ENCODE measurements around the gene DNASE1. TPM values are rescaled to one million over a fixed set of nuclear protein-coding genes. Genes with fewer than 3 reads are reported as not detected.

DNASE1 gene
- total RNA-seq, 1 experiment from 2014 or later: 2.7 TPM

DNA sequence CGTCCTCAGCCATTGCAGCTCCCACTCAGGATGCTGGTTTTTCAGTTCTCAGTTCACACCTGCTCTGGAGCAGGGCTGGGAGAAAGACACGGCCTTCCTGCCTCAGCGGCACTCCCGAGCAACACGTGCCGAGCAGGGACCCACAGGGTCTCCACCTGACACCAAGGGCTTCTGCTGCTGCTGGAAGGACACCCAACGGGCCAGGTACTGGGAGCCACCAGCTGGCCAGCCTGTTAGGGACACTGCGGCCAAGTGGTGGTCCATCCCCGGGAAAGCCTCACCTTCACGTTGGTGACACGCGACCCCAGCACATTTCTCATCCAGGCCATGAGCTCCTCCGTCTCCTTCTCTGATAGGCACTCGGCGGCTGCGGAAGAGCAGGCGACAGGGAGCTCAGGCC is 8.1 kb downstream of the DNASE1 start:
- no peak for DNase-seq (ENCODE audit: low spot score)

DNA sequence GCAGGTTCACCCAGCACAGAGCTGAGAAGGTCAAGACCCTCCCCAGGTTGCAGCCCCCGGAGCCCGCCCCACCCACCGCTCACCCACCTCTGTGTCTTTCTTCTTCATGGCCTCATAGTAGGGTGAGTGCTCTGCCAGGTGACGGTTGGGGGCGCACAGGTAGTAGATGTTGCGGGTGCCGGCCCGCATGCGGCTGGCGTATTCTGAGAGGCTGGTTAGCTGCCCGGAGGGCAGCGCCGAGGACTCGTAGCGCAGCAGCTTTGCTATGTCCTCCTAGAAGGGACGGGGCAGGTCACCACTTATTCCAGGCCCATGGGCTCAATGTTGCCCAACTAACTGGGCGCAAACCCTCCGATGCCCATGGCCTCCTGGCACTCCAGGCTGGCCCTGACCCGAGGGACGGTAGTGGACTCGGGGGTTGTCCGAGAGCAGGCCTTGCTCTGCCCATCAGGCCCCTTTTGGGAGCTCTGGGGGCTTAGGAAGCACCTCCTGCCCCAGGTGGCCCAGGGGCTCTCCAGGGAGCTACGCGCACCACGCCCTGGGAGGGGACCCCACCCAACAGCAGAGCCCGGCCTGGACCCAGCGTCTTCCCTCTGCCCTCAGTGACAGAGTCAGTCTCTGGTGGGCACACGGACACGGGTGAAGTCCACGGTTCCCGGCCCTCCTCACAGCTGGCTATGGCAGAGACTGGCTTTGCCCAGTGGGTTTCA is 9.9 kb downstream of the DNASE1 start:
- DNase-seq (ENCODE audit: low spot score): no peak

DNA sequence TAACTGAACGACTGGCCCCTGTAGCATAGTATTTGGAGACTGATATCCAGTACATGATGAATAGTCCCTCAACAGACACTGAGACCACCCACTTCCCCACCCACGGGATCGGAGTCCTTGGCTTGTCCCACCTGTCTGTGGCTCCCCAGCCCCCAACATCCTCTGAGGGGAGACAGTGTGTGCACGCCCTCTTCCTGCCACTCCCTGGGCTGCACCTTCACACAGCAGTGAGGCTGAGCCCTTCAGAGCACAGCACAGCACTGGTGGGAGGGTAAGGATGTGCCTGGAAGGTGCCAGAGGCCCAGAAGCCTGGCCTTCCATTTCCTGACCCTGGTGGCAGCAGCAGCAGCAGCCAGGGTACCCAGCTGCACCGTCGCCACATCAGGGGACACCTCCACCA is 11.0 kb downstream of the DNASE1 start:
- DNase-seq (ENCODE audit: low spot score): no peak

DNA sequence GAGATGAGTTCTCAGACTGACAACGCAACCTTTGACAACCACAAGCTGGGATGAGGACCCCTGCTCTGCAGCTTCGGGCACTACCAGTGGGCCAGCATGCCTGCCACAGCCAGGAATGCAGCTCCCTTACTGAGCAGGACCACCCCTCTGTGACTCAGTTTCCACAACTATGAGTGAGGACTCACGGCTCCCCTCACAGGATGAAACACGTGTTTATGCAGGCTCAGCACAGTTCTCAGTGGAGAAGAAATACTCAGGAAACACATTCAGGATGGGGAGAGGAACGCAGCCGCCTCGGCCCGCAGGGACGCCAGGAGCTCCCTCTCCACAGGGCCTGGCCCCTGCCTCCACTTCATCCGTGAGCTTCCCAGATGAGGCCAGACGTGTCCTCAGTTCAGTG is 14.1 kb downstream of the DNASE1 start:
- DNase-seq (ENCODE audit: low spot score): no peak

DNA sequence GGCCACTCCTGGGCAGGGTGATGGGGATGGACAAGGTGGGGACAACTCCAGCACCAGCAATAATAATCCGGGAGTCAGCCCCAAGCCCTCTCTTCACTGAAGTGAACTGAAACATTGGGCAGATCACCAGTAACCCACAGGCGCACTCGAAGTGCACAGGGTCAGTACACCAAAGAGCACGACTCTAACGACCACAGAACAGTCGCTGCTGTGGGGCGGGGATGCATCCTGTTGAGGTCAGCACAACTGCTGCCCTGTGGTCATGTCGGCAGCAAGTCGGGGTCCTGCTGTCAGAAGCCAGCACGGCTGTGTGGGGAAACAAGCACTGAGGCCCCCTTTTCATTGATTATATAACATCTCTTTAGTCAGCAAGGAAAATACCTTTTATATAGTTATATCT is 14.6 kb downstream of the DNASE1 start:
- no peak for DNase-seq (ENCODE audit: low spot score)

DNA sequence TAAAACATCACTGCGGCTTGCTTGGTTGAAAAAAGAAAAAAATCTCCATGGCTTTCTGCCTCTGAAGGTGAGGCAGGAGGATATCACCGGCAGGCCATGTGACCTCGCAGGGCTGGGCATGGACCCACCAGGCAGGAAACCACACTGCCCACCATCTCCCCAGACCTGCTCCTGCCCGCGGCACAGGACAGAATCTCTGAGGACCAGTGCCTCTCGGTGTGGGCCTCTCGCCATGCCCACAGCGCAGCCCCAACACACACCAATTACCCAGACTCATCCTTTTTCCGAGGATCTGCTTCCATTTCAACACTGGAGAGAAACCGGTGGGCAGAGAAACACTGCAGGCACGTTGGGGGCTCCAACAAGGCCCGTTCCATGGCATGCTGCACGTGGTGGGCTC is 16.2 kb downstream of the DNASE1 start:
- no peak for DNase-seq (ENCODE audit: low spot score)

DNA sequence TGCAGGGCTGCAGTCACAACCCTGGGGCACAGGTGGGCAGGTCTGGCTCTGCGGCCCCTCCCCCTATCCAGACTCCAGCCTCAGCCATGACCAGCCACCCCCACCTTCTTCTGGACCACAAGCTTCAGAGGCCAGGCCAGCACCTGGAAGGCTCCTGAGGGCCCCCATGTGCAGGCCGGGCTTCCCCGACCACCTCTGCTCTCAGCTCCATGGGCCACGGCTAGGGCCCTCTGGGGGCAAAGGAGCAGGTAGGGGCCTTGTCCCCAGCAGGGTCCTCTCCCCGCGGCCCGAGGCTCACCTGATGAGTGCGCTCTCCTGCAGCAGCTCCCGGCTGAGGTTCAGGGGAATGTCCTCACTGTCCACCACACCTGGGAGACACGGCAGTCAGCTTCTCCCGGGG is 16.9 kb downstream of the DNASE1 start:
- DNase-seq (ENCODE audit: low spot score): no peak

DNA sequence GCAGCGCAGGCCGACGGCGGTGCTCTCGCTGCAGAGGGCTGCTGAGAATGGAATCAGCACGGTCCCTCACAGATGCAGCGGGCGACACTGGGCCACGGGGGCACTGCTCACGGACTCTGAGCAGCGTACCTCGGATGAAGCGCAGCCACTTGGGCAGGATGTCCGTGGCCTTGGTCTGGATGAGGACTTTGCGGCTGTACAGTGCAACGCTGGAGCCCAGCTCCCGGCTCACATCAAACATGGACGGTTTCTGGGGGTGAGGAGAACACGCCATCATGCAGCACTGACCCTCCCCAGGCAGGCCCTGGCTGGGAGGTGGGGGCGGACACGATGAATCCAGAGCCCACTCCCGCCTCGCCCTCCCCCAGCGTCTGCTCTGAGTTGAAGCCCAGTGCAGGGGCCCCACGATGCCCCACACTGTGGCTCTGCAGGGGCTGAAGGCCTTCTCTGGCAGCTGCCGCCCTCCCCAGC is 18.1 kb downstream of the DNASE1 start:
- DNase-seq (ENCODE audit: low spot score): no peak

DNA sequence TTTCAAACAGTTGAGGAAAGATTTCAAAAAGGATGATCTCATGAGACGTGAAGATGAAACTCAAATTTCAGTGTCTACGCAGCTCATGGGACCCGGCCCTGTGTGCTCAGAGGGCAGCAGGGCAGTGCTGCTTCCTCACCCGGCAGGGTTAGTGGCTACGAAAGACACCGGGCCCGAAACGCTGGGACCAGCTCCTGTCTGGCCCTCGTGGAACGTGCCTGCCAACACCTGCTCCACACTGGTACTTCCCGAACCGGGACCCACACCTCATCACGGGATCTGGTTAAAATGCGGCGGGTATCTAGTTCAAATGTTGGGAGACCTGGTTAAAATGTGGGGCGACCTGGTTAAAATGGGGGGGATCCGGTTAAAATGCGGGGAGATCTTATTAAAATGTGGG is 18.7 kb downstream of the DNASE1 start:
- DNase-seq (ENCODE audit: low spot score): no peak

DNA sequence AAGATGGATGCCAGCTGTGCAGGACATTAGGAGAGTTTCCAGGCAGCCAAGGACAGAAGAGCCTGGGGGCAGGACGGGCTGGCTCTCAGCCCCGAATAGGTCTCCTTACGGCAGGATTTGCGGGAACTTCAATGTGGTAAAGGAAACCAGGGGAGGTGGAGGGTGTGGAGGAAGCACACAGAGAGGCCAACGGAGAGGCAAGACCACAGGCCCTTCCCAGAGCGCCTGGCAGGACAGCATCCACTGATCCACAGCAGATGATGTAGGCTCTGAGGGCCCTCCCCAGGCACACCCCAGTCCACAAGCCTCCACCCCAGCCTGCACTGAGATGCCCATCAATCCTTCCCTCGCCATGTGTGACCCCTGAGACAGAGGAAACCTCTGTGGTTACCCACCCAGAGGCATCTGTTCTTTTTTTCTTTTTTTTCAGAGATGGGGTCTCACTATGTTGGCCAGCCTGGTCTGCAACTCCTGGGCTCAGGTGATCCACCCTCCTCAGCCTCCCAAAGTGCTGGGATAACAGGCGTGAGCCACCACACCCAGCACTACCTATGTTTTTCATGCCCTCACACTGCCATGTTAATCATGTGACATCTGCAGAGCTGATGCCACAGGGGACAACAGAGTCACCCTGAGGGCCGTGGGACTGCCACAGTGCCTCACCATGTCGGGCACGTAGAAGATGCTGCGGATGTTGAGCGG is 19.3 kb downstream of the DNASE1 start:
- DNase-seq (ENCODE audit: low spot score): no peak

DNA sequence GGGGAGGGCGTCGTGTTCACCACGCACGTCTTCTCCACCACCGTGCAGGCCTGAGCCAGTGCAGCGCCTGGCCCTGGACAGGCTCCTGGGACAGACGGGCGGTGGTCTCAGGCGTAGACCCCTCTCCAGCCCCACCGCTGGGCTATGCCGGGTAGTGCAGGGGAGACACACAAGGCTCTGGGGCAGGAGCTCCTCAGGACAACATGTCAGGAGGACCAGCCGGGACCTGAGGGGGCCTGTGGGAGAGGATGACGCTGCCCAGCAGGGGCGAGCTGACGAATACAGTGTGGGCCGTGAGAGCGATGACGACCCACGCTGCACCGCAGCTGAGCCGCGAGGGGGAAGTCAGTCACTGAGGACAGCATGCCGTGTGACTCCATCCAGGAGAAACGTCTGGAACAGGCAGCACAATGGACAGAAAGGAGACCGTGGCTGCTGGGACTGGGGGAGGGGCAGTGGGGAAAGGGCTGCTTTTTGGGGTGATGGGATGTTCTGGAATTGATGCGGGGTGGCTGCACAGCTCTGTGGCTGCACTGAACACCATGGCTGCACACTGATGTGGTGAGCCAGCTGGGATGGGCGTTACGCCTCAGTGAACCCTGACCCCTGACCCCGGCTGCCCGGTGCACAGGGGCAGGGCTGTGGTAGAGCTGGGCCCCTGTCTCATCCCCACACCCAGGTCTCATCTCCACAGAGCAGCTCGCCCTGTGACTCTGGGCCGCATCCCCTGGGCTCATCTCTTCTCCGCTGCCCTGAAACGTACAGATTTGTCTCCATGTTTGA is 20.2 kb downstream of the DNASE1 start:
- DNase-seq (ENCODE audit: low spot score): no peak

DNA sequence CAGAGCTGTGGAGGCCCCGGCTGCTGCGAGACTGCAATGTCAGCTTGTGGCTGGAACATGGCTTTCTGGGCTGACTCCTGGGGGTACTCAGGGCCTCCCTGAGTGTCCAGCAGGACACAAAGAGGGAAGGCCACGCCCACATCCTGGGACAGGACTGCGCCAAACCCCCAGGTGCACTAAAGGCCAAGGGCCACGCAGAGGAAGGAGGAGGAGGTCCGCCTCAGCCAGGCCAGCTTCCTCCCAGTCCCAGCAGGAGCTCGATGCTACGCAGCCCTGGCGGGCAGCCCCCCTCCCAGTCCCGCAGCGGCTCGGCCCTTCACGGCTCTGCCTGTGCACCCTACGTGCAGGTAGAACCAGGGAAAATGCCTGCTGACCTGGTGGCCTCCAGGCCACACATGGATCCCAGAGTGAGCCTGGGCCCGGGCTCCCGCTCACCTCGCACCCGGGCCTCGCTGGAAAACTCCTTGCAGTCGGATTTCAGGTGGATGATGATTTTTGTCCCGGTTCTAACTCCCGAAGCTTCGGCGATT is 21.2 kb downstream of the DNASE1 start:
- no peak for DNase-seq (ENCODE audit: low spot score)

DNA sequence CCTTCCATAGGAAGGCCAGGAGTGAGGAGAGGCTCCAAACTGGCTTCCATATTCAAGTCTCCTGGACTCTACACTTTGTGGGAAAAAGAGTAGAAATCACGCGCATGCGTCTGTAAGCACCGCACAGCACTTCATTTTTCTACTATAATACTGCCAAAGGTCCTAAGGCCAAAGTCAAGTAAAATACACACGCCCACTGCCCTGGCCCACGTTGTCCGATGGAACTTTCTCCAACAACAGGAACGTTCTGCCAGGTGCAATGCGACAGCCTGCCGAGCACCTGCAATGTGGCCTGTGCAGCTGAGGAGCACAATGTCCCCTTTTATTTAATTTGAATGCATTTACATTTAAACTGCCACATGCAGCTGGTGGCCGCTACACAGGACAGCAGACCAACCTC is 23.5 kb downstream of the DNASE1 start:
- no peak for DNase-seq (ENCODE audit: low spot score)

DNA sequence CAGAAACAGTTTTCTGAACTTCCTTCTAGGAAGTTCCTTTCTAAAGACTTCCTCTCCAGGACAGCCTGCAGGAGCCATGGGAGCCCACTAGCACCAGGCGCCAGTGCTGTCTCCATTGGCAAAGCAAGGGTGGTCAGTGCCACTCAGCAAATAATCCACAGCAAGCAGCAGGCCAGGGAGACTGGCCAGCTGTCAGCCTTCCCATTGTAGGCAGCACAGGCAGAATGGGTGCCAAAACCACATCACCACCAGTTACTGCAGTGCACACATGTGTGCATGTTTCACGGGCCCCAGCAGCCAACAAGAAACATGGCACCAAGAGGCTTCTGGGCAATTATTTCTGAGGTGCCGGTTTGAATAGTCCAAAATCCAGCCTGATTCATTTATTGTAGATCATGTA is 26.7 kb downstream of the DNASE1 start:
- no peak for DNase-seq (ENCODE audit: low spot score)

DNA sequence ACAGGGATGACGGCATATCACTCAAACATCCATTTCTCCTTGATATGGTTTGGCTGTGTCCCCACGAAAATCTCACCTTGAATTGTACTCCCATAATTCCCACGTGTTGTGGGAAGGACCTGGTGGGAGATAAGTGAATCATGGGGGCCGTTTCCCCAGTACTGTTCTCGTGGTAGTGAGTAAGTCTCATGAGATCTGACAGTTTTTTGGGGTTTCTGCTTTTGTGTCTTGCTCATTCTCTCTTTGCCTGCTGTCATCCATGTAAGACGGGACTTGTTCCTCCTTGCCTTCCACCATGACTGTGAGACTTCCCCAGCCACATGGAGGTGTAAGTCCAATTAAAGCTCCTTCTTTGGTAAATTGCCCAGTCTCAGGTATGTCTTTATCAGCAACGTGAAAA is 32.5 kb downstream of the DNASE1 start:
- no peak for DNase-seq (ENCODE audit: low spot score)

DNA sequence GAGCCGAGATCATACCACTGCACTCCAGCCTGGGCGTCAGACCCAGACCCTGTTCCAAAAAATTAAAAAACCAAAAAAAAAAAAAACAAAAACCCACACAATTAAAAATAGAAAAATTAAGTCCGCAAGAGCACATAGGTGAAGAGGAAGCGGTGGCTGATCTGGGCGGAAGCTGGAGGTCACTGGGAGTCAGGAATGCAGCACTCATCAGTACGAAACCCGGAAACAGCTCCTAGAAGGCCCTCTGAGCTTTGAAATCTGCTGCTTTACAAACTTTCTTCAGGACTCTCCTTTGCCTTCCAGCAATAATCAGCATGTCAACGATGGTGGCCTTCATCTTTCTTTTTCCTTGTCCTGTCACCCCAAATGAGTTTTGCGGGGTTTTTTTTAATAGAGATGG is 33.3 kb downstream of the DNASE1 start:
- DNase-seq (ENCODE audit: low spot score): no peak

DNA sequence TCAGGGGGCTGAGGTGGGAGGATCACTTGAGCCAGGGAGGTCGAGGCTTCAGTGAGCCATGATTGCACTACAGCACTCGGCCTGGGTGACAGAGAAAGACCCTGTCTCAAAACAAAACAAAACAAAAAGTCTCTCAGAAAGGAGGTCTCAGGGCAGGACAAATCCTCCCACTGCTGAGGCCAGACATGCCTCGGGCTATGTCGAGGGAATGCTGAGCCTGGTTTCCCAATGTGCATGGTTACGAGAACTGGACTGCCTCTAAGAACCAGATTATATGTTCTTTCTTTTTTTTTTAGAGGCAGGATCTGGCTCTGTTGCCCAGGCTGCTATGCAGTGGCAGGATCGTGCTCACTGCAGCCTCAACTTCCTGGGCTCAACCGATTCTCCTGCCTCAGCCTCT is 35.2 kb downstream of the DNASE1 start:
- DNase-seq (ENCODE audit: low spot score): no peak

DNA sequence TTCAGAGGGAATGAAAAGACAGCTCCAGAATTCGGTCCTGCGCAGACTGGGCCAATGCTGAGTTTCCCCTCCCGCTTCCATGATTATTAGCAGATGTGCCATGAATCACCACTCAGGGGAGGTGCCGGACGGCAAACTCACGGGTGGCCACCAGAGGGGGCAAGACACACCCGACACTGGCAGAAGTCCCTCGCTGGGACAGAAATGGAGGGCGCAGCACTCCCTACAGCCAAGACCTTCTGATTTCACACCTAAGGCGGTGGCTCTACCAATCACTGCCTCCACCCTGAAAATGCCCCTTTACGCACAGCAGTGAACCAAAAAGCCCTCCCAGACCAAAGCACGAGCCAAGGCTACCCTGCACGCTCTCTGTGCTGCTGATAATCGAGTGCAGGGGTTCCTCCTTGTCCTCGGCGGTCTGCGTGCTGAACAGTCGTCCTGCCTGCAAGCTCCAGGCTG is 36.0 kb downstream of the DNASE1 start:
- peak; percentile 86 for DNase-seq (ENCODE audit: low spot score)

DNA sequence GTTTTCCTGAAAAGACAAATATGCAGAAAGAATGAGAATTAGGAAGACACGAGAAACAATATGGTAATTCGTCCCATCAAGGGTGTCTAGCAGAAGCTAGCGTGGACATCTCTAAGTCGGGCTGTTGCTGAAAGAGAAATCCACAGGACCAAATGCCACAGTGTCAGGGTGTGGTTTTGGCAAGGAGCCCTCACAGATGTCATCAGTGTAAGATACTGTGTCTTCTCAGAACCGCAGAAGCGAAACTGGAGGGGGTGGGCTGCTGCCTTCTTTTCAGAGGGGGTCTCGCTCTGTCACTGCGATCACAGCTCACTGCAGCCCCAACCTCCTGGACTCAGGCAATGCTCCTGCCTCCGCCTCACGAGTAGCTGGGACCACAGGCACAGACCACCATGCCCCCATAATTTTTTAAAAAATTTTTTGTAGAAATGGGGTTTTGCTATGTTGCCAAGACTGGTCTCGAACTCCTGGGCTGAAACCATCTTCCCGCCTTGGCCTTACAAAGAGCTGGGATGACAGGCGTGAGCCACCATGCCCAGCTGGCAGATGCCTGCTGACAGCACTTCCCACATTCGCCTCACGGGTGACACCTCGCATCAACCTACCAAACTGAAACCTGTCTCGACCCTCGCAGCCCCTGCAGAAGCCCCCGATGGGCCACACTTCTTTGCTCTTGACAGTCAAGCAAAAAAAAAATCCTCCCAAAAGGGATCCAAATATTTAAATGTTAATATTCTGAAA is 36.7 kb downstream of the DNASE1 start:
- DNase-seq (ENCODE audit: low spot score): no peak

DNA sequence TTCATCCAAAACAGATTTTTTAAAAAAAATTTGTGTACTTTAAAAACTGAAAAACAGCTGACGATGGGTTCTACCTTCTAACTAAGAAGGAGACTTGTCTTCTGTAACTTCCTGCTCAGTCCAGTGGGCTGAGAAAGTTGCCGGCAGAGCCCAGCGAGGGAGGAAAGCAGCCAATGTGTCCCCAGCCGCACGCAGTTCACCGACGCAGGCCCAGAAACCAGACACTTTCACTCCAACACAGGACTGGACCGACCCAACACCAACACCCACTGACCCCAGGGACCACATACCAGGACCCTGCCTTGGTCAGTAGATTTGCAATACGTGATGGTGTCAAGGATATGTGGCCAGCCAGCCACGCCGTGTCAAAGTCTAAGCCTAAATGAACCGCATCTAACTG is 37.3 kb downstream of the DNASE1 start:
- no peak for DNase-seq (ENCODE audit: low spot score)

DNA sequence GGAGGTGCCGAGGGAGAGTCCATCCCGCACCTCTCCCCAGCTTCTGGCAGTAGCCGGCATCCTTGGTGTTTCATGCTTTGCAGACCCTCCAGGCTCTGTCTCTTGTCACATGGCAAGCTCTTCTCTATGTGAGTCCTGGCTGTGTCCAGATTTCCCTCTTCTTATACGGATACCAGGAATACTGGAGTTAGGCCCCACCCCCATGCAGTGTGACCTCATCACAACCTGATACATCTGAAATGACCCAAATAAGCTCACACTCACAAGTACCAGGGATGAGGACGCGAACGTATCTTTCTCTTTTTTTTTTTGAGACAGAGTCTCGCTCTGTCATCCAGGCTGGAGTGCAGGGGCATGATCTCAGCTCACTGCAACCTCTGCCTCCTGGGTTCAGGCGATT is 39.6 kb downstream of the DNASE1 start:
- DNase-seq (ENCODE audit: low spot score): no peak

Measured in H4 (cell line).